SKM-1 treated with dmso at 0.1 percent for 144 hours (cell line): Measurements from ENCODE around the gene UBE3B.

Experiments
- DNase-seq: peaks from one replicate; lab custom pipeline; 2025; ENCODE audit not compliant: unreplicated experiment; lab: John Stamatoyannopoulos, UW

Gene UBE3B

DNA sequence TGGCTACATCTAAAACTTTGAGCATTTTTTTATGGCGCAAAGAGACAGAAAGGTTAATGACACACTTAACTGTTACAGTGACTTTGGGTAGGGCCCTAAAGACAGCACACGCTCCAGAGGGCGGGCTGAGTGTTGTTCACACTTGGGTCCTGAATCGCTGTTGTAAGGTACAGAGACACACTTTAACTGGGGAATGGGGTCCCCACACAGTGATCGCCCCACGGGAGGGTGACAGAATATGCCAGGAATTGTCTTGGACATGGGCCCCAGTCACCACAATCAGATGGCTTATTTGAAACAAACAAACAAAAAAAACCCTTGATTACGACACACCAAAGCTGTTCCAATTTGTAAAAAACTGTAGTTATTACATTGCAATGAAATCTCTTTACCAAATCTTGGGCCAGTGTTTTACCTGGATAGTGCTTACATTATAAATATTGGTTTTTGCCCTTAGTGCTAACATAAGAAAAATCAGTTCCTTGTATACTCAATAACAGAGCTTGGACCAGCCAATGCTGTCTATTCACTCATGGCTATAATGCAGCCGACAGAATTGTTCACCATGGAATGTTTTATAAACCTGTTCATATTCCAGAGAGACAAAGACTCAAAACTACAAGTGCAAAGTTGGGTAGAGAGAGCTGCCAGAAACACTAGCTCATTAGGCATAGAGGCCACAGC, 28.6 kb upstream of the UBE3B start:
- no peak for DNase-seq

GRCh38 chr12:109449845-109450532, 27.4 kb upstream of the UBE3B start:
- no peak for DNase-seq

DNA sequence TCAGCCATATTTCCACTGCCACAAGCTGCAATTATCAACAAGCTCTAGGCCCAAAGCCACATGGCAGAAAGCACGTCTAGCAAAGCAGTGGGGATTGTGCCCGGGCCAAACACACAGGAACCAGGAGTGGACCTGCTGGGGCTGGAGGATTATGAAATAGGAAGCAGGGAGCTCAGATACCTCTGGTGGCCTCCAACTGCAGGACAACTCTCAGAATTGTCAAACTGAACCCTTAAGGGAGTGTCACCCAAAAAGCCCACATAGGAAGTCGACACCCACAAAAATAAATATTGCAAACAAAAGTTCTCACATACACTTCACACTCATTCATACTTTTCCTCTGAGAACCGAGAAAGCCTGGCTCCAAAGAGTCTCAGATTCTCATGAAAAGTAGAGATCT, 26.5 kb upstream of the UBE3B start:
- DNase-seq = peak; percentile 8

GRCh38 chr12:109451400-109451799, 26.0 kb upstream of the UBE3B start:
- no peak for DNase-seq

- DNase-seq = no peak
Observed at GRCh38 chr12:109452489-109452888, 24.9 kb upstream of the UBE3B start.

DNA sequence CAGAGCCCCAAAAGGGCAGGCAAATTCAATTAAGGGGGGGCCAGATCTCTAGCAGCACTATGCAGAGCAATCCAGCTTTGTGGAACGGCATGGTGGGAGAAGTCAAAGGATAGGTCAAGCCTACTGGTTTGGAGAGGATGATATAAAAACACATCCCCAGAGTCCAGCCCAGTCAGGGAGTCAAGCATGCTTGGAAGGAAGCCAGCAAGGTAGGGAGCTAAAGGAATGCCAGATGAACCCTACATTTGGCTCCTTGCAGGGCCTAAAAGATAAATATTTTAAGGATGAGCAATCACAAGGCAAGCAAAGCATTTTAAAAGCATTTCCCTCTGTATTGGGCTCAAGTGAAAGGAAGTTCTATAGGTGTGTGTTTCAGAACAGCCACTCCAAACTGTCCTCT, 21.7 kb upstream of the UBE3B start:
- DNase-seq = no peak

GRCh38 chr12:109458086-109458485, 19.3 kb upstream of the UBE3B start:
- no peak for DNase-seq

DNA sequence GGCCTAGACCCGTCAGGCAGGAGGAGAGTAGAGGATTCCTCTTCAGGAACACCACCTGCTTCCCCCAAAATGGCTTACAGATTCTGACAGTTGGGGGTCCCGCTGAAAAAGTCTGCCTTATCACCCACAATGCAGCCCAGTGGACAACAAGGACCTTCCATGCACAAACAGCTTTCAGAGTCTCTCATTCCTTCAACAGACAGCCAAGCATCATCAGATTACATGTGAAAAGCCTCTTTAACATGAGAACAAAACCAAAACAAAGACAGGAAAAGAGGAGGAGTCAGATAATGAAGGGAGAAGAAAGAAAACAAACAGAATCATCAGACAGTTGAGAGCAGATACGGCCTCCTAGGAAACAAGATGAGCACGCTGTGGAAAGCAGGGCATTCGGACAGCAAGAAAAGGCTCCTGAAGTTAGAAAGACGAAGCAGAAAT, 18.6 kb upstream of the UBE3B start:
- DNase-seq = no peak

DNA sequence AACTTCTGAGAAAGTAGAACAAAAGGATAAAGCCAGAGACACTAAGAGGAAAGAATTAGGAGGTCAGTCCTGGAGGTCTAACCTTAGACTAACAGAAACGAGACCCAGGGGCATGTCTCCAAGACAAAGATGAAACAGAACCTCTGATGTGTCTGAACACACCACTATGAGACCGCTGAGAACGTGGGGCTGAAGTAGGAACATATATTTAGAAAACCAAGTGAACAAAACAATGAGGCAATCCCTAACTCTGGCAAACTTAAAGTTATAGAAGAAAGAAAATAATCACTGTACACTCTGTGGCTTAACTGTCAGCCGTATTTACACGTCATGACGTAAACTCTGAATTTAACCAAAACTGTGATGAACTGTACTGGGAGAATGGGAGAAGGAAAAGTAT, 18.2 kb upstream of the UBE3B start:
- DNase-seq = no peak

DNA sequence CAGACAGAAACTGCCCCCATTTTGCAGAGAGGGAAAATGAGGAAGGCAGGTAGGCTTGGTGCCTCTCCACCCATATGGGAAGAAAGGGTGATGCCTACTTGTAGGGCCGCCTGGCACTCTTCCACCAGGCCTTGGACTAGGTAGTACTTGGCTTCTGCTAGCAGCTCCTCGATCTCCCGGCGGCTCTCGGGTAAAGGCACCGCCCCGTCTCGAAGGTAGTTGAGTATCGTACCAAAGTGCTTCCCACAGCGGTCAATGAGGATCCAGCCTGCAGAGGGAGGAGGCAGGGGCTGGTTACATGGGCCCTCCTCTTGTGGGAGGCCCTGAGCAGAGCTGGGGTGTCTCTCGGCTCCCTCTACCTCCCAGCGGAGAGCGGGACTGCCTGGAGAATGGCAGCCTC, 16.9 kb upstream of the UBE3B start:
- DNase-seq = no peak

- DNase-seq = peak; percentile 52
Observed at GRCh38 chr12:109461049-109461845, 16.2 kb upstream of the UBE3B start.

- no peak for DNase-seq
Observed at GRCh38 chr12:109461846-109462756, 15.3 kb upstream of the UBE3B start.

DNA sequence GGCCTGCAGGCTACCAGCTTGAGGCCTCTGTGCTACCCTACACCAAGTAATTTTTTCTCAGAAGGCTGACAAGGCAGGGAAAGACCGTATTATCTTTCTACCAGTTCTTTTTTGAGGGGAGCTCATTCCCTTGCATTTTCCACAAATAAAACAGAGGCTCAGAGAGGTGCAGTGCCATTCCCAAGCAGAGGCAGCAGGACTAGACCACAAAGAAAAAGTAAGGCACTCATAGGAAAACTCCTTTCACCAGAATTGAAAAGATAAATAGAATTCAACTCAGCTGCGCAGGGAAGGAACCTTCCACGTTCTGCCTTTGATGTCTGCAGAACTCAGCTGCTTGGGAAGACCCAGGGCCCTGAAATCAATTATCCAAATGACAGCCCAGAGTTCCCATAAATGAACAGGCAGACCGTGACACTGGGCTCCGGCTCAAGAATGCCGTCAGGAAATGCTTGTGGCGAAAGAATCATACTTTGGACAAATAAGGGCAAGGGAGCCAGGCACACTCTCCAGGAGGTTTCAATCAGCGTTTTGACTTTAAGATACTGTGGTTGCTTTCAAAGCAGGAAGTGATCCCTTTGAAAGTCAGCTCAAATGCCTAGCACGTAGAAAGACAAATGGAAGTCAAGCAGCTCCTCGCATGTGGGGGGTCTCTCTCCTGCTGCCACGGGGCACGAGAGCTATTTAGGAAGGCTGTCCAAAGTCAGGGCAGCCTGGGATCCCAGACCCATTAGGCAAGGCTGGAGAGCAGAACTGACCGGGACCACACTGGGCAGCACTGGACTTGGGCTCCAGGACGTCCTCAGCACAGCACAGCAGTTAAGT, 14.4 kb upstream of the UBE3B start:
- no peak for DNase-seq

DNA sequence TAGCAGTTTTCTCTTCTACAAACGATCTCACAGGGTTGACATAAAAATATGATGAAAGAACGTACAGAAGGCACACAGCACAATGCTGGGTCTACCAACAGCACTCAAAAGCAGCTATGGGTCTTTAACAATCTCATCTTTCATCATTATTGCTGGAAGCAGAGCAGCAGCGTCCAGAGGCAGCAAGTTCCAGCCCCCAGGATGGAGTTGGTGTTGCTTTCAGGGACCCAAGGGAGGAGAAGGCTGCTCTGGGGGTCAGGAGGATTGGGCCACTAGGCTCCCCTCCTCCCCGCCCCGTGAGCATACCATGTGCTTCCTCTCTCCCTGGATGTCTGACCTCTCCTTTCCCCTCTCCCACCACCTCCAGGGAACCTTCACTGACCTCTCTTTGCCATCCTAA, 13.7 kb upstream of the UBE3B start:
- DNase-seq = no peak

GRCh38 chr12:109464642-109465351, 12.6 kb upstream of the UBE3B start:
- no peak for DNase-seq

DNA sequence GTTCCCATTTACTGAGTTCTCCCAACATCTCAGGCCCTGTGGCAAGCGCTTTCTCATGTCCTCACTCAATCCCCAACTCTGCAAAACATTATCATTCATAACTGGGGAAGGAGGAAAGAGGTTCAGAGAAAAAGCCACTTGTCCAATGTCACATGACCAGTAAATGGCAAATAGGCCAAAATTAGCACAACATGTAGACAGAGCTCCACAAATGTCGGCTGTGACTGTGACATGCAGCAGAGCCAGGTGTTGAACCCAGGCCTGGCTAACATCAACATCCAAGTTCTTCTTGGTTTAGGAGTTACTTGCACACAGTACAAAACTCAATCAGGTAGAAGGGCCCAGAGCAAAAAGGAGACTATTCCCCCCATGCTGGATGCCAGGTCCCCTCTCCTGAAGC, 11.1 kb upstream of the UBE3B start:
- no peak for DNase-seq

GRCh38 chr12:109466821-109467220, 10.6 kb upstream of the UBE3B start:
- no peak for DNase-seq

DNA sequence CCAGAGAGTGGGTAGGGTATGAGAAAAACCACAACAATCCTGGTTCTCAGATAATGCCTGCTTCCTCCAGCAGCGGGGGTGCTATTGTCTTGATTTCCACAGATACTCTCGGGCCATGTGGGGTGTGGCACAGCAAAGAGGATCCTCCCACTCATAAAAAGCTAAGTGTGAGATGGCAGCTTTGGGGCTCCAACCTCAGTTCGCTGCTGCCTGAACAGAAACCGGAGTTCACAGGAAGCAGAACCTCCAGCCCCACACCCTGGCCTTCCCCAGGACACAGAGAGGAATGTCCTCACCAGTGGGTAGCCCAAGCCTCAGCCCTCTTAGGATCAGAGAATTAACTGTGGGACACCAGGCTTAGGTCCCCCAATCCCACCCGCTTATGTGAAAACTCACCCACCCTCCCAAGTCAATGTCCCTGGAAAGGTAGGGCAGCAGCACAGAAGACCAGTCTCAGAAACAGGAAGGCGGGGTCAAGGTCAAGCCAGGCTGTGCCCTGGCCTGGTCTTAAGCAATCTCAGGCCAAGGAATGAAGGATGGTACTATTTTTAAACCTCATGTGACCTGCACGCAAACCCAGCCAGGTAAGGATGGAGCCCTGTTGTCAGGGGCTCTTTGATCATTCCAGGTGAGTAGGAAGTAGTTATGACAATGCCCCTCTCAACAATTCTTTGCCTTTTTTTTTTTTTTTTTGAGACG, 9.3 kb upstream of the UBE3B start:
- no peak for DNase-seq

GRCh38 chr12:109469517-109469916, 7.9 kb upstream of the UBE3B start:
- DNase-seq = no peak
